NCI-H345 treated with DMSO at 0.1 percent for 48 hours (cell line): ENCODE data around the gene ZNF207.
"Not testable (repeated sequence)": the region's sequence is repeated elsewhere in the genome, so short reads cannot be mapped to it uniquely, and the experiment has no call there.

ENCODE experiments used
- DNase-seq: peaks from one replicate; lab custom pipeline; 2025; ENCODE audit not compliant: unreplicated experiment; lab: John Stamatoyannopoulos, UW

Gene ZNF207

DNA sequence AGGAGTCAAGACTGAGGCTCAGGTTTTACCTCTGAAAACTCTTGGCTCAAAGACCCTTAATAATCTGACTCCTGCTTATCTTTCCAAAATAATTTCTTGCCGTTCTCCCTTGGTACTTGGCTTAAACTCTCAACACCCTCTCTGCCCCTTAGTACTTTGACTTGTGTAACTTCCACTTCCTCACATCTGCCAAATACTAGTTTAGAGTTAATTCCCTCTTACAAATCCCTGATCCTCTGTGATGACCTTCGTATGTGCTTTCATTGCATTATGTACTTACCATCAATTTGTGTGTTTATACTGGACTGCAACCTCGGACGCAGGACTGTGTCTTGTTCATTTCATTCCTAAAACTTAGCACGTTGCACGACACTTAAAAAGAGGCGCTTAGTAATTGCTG, 35.2 kb downstream of the ZNF207 start:
- DNase-seq, result no peak

DNA sequence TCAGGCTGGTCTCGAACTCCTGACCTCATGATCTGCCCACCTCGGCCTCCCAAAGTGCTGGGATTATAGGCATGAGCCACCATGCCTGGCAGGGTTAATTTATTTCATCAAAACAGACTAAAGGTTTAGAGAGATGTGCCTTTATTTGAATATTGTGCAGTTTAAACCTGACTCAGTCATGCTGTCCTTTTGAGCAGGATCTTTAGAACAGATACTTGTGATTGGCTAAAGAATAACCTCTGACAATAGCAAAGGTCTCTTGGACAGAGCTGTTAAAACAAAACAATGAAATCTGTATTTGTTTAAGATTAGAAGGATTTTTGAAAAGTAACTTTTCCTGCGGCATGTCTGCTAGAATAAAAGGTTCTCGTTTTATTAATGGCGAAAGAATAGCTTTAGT, 36.0 kb downstream of the ZNF207 start:
- no peak for DNase-seq

DNA sequence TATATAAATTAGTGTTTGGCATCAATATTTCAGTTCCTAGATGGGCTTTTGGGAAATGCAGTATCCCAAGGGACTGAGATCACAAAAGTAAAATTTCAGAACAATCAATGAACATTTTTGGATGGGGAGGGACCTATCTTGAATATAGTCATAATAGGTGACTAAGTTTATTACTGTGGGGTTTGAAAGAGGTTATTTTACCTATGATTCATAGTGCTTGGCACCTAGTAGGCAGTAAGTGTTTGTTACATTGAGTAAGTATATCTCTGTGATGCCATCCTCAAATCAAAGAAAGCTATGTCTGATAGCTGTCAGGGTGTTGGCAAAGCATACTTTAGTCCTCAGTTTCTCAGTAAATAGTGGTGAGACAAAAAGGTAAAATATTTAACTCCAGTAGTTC, 36.9 kb downstream of the ZNF207 start:
- DNase-seq, result no peak

DNA sequence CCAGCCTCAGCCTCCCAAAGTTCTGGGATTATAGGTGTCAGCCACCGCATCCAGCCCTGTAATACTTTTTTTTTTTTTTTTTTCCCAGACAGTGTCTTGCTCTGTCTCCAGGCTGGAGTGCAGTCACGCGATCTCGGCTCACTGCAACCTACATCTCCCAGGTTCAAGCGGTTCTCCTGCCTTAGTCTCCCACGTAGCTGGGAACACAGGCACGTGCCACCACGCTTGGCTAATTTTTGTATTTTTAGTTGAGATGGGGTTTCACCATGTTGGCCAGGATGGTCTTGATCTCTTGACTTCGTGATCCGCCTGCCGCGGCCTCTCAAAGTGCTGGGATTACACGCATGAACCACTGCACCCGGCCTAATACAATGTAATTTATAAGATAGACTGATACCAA, 38.2 kb downstream of the ZNF207 start:
- DNase-seq, result not testable (repeated sequence)

DNA sequence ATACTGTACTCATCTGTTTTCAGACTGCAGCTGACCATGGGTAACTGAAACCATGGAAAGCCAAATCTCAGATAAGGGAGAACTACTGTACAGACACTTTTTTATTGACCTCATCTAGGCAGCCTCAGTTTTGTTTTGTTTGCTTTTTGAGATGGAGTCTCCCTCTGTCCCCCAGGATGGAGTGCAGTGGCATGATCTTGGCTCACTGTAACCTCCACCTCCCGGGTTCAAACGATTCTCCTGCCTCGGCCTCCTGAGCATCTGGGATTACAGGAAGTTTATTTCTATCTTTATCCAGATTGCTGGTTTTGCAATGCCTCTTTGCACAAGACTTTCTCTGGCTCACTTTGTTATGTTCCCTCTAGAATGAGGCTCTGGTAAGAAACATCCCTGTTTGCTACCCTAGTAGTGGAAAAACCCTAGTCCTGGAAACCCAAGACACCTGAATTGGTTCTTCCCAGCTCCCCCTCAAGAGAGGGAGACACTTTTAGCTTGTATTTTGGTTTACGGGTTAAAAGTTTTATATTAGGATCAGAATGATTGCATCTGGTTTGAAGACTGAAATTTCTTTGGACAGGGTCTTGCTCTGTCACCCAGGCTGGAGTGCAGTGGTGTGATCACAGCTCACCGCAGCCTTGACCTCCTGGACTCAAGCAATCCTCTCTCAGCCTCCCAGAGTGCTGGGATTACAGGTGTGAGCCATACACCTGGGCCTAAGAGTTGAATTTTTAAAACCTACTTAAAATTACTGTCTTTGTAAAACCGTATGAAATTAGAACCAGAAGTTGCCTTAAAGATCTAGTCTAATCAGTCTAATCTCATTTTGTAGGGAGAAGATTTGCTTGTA, 38.9 kb downstream of the ZNF207 start:
- DNase-seq, result no peak

DNA sequence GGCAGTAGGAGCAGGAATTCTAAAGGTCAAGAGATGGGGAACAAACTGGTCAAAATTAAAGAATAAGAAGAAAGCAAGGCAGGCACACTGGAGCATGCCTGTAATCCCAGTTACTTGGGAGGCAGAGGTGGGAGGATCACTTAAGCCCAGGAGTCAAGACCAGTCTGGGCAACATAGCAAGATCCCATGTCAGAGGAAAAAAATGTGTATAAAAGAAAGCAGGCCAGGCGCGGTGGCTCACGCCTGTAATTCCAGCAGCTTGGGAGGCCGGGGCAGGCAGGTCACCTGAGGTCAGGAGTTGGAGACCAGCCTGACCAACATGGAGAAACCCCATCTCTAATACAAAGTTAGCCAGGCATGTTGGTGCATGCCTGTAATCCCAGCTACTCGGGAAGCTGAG, 43.9 kb downstream of the ZNF207 start:
- no peak for DNase-seq

DNA sequence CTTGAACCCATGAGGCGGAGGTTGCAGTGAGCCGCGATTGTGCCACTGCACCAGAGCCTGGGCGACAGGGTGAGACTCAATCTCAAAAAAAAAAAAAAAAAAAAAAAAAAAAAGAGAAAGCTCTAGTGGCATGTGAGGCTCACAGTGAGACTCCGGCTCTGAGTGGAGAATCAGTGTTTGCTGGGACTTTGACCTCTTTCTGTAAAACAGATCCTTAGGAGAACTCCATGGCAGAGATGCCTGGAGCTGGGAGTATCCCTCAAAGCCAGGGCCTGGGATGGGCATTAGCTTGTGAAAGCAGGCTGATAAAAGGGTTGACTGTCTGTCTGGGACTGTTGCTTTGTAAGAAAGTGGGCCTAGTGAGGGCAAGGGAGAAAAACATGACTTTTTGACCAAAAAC, 46.4 kb downstream of the ZNF207 start:
- DNase-seq, result no peak

DNA sequence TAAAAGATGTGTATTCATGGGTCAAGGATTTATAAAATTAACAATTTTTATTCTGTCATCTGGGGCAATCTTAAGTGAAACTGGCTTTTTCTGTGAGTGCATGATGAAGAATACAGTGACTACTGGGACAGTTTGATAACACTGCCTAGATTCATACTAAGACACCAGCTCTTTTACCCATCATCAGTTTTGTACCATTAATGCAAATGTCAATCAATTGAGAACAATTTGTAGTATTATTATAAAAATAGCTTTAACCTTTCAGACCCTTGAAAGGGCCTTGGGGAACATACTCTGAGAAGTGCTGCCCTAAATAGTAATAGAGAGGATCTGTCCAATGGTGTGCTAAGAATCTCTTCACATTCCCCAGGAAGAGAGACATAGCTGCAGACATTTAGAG, 49.0 kb downstream of the ZNF207 start:
- DNase-seq, result no peak

DNA sequence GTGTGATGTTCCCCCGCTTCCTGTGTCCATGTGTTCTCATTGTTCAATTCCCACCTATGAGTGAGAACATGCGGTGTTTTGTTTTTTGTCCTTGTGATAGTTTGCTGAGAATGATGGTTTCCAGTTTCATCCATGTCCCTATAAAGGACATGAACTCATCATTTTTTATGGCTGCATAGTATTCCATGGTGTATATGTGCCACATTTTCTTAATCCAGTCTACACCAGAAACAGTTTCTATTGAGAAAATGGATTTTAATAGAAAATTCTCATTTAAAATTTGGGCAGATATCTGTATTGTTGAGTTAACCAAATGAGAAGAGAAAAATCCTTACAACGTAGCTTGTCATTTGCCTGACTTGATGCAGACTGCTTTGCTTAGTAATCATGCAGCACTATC, 60.1 kb downstream of the ZNF207 start:
- DNase-seq, result not testable (repeated sequence)

DNA sequence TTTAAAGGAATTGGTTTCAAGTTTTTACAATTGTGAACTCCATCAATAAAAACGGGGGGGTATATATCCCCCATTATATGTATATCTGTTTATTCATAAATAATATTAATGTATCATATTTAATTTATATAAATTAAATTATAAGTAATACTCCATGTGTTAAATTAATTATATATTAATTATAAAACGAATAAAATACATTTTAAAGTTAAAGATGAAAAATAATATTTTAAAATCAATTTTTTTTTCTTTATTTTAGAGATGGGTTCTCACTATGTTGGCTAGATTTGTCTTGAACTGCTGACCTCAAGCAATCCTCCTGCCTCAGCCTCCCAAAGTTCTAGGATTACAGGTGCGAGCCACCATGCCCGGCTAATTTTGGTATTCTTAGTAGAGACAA, 76.9 kb downstream of the ZNF207 start:
- no peak for DNase-seq

DNA sequence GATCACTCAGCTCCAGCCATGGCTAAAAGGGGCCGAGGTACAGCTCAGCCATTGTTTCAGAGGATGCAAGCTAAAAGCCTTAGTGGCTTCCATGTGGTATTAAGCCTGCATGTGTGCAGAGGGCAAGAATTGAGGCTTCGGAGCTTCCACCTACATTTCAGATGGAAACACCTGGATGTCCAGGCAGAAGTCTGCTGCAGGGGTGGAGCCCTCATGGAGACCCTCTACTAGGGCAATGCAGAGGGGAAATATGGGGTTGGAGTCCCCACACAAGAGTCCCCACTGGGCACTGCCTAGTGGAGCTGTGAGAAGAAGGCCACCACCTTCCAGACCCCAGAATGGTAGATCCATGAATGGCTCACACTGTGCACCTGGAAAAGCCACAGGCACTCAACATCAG, 79.6 kb downstream of the ZNF207 start:
- no peak for DNase-seq
